CD4-positive, alpha-beta T cell treated with Interleukin-21 for 1 hour (primary cell): ENCODE measurements around the gene TAT.

Source experiments
- DNase-seq: peaks from one replicate; pipeline ENCODE4 v3.0.0-alpha.2; 2020

The TAT gene

GRCh38 chr16:71536752-71537499 is 40.0 kb downstream of the TAT start:
- DNase-seq = no peak

DNA sequence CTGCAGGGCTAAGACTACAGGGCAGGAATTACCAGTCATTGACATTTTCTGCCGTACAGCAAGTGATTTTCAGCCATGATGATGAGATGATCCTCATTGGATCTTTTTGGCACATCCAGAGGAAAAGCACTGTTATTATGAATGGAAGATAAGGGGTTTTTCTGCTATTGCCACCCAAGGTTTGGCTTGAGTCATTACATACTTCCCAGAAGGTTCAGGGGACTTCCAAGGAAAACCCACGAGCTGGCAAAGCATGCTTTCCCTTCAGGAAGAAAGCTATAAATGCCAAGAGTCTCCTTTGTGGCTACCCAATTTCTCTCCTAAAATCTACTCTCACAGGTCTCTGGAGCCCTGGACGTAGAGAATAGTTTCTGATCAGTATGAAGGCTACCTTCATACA is 44.5 kb downstream of the TAT start:
- no peak for DNase-seq

- DNase-seq = no peak
Observed at GRCh38 chr16:71528863-71529262, 48.0 kb downstream of the TAT start.

DNA sequence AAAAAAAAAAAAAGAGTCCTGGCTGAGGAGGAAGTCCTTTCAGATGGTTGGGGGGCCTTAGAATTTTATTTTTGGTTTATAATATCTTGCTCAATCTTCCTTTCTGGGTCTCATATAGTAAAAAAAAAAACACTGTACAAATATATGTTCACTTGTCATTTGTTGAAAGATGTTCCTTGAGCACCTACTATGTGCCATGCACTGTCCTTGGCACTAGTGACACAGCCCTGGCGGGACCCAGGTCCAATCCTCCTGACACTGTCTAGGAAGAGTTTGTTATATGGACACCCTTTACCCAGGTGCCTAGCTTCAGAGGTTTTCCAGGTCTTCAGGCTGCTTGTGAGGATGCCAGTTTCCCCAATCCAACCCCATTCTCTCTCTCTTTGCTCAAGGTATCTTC is 48.6 kb downstream of the TAT start:
- no peak for DNase-seq

GRCh38 chr16:71526111-71526631 is 50.7 kb downstream of the TAT start, which contains the start of gene CHST4:
Gene CHST4 (plus strand): TSS chr16:71526426. CDS start chr16:71536678, 10,252 bp downstream.
- DNase-seq = no peak

- no peak for DNase-seq
Observed at GRCh38 chr16:71524566-71525553, 52.0 kb downstream of the TAT start.

GRCh38 chr16:71520550-71520949 is 56.3 kb downstream of the TAT start:
- DNase-seq = no peak
